ENCODE results near the gene ZBTB3. TPM values are rescaled to one million over a fixed set of nuclear protein-coding genes. Genes with fewer than 3 reads are reported as not detected.

The ZBTB3 gene
- total and polyA plus RNA-seq, 2 donors (not counting 3 experiments of a cell fraction or from before 2014, with no cell fraction given) = 3.7 to 6.9 TPM

DNA sequence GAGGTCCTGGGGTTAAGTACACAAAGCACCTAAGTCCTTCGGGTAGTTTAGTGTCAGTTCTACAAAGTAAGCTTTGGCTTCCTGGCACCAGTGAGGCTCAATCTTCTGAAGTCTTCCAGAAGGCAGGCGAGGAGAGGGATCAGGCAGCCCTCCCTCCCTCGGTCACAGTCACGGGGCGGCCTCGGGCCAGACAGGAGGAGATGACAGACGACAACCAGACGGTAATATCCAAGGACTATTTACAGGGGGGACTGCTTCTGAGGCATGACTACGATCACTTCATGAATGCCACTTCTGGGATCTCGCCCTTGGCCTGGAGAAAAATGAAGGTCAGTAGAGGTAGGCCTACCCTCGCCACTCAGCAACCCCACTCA, 38.2 kb upstream of the ZBTB3 start:
- no peak overlapping the region for H3K4me2 ChIP-seq (ENCODE audit: insufficient read depth, low read length)
- no TSS peak for BruUV-seq (replicated peaks)
- H3K27ac ChIP-seq (ENCODE audit: insufficient read depth, low read depth, low read length) = peak overlapping the region; percentile 54
- FAIRE-seq (no peak), DNase-seq (ENCODE audit: low read depth, low spot score) (no peak)
- no peaks in the 10 kb centered on the region for H3K27me3 ChIP-seq (ENCODE audit: control insufficient read depth in 2 of 2, insufficient read depth in 2 of 2, low read length in 2 of 2)
- no peak overlapping the region for H2AFZ ChIP-seq (ENCODE audit: low read depth, low read length)
- CTCF ChIA-PET = no interaction called here
- peaks cover 11% of the 10 kb centered on the region for H3K4me1 ChIP-seq (ENCODE audit: control insufficient read depth, extremely low read depth, insufficient read depth, low read length)
- peak overlapping the region in 1 of 3 experiments; percentile 65 for H3K4me3 ChIP-seq (replicated peaks in 1 of 3; ENCODE audit: insufficient read depth in 1 of 3, low read depth in 1 of 3, low read length in 3 of 3)
- H3K79me2 ChIP-seq (ENCODE audit: control insufficient read depth, insufficient read depth, low read length) = peaks cover 27% of the 10 kb centered on the region
- no peaks in the 10 kb centered on the region for H3K9me1 ChIP-seq (replicated peaks; ENCODE audit: control insufficient read depth, extremely low read depth, insufficient read depth, low read length)
- intact Hi-C loops (cut with micrococcal nuclease) = loop anchor here (1.0 to 2.0 kb wide), 2 partner anchors 40 to 65 kb away; partner anchors contain the start of genes HNRNPUL2, STX5 and TEX54
- no peaks in the 10 kb centered on the region for H4K20me1 ChIP-seq (replicated peaks; ENCODE audit: control insufficient read depth, extremely low read depth, insufficient read depth, low read length)
- POLR2A ChIA-PET = interaction anchor here (1.1 to 1.2 kb wide), 2 partner anchors 21 to 49 kb away, joined by 3 to 6 read pairs; partner anchors contain the start of gene TAF6L
- TF ChIP-seq GATA2 (IDR thresholded peaks at IDR 0.05; ENCODE audit: insufficient read depth, insufficient read length, low read depth, low read length) (no peak), FOS (IDR thresholded peaks at IDR 0.05; ENCODE audit: borderline replicate concordance, insufficient read depth, low read length) (no peak), EZH2 (IDR thresholded peaks at IDR 0.05; ENCODE audit: borderline replicate concordance, low read depth, low read length, severe bottlenecking) (no peak), MYC (IDR thresholded peaks at IDR 0.05; ENCODE audit: low read depth, low read length) (no peak), JUN (IDR thresholded peaks at IDR 0.05; ENCODE audit: borderline replicate concordance, insufficient read depth, insufficient read length, low read depth) (no peak), POLR2A (IDR thresholded peaks at IDR 0.05; ENCODE audit: low read depth, low read length) (no peak), POLR2AphosphoS5 (IDR thresholded peaks at IDR 0.05; ENCODE audit: insufficient read depth, low read depth, low read length) (no peak)
- TF ChIP-seq, protein P1, sequence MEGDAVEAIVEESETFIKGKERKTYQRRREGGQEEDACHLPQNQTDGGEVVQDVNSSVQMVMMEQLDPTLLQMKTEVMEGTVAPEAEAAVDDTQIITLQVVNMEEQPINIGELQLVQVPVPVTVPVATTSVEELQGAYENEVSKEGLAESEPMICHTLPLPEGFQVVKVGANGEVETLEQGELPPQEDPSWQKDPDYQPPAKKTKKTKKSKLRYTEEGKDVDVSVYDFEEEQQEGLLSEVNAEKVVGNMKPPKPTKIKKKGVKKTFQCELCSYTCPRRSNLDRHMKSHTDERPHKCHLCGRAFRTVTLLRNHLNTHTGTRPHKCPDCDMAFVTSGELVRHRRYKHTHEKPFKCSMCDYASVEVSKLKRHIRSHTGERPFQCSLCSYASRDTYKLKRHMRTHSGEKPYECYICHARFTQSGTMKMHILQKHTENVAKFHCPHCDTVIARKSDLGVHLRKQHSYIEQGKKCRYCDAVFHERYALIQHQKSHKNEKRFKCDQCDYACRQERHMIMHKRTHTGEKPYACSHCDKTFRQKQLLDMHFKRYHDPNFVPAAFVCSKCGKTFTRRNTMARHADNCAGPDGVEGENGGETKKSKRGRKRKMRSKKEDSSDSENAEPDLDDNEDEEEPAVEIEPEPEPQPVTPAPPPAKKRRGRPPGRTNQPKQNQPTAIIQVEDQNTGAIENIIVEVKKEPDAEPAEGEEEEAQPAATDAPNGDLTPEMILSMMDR (IDR thresholded peaks at IDR 0.05; ENCODE audit: extremely low read depth in 1 of 2, insufficient read depth in 1 of 2, low read depth in 1 of 2, low read length in 2 of 2) = no peak
- TF ChIP-seq, protein P2, sequence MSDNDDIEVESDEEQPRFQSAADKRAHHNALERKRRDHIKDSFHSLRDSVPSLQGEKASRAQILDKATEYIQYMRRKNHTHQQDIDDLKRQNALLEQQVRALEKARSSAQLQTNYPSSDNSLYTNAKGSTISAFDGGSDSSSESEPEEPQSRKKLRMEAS (IDR thresholded peaks at IDR 0.05; ENCODE audit: insufficient read depth, insufficient read length) = no peak
- no peaks in the 10 kb centered on the region for H3K9me3 ChIP-seq (replicated peaks; ENCODE audit: control insufficient read depth, insufficient read depth, low read length)
- H3K36me3 ChIP-seq (ENCODE audit: control insufficient read depth in 2 of 2, extremely low read depth in 1 of 2, insufficient read depth in 2 of 2, low read length in 2 of 2) = peaks cover 23 to 45% of the 10 kb centered on the region in 2 experiments
- H3K9ac ChIP-seq (replicated peaks; ENCODE audit: extremely low read depth, insufficient read depth, low read length) = no peak overlapping the region
- dilution Hi-C loops (cut with MboI; ENCODE audit: extremely low pct_ligation_motif_present, low sequenced_read_pairs) = no loop called here
